IPS DF 6.9 (cell line): ENCODE results near the gene TEC.
A peak's percentile ranks its signal among the peaks of the same experiment; 100 is the strongest.
"Not testable (repeated sequence)": the region's sequence is repeated elsewhere in the genome, so short reads cannot be mapped to it uniquely, and the experiment has no call there.

ENCODE experiments used
- DNase-seq: peaks from one replicate; pipeline ENCODE4 v3.0.0-alpha.2; 2013; ENCODE audit warnings: low read depth, low spot score
- H3K27ac ChIP-seq: one replicate; pipeline ENCODE4 v1.5.1; 2013; ENCODE audit warnings: low read length, control low read depth
- H3K27me3 ChIP-seq: 2 replicates; pipeline ENCODE4 v1.6.1; 2013; ENCODE audit warnings: mild to moderate bottlenecking, low read length; ENCODE audit not compliant: control insufficient read depth, insufficient read depth
- H3K36me3 ChIP-seq: 2 replicates; pipeline ENCODE4 v1.6.1; 2013; ENCODE audit warnings: low read length; ENCODE audit not compliant: control insufficient read depth, insufficient read depth
- H3K4me1 ChIP-seq: 2 replicates; pipeline ENCODE4 v1.6.1; 2013; ENCODE audit warnings: low read length; ENCODE audit not compliant: control insufficient read depth, insufficient read depth
- H3K4me3 ChIP-seq: 2 replicates; pipeline ENCODE4 v1.5.1; 2013; ENCODE audit warnings: mild to moderate bottlenecking, low read length
- H3K9me3 ChIP-seq: 2 replicates; pipeline ENCODE4 v1.6.1; 2013; ENCODE audit warnings: low read length, inconsistent platforms; ENCODE audit not compliant: control insufficient read depth, insufficient read depth
- WGBS: extraction: QIAGEN DNeasy Blood & Tissue Kit; methylation state at CpG from one replicate; pipeline ENCODE4 v1.1.7; 2013; ENCODE audit warnings: mixed read lengths, missing lambda C conversion rate; ENCODE audit not compliant: insufficient read length, insufficient coverage; 5-methylcytosine and 5-hydroxymethylcytosine counted together

TEC gene

DNA sequence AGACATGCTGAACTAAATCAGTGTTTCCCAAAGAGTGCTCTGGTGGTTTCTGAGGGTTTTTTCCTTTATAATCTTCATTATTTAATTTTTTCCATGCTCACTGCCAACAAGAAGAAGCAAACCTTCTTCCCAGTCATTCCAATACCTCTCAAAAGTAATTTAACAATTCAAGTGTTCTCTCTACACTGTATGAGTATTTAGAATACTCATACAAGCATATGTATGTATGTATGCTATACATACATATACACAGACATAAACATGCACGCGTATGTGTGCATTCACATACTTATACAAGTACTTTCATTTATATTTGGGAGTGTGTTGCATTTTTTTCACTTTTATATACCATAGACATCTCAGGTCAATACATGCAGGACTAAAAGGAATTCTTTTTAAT, 81.2 kb downstream of the TEC start:
- H3K4me3 ChIP-seq: no peak overlapping the region
- no peak for DNase-seq
- H3K36me3 ChIP-seq: no peaks in the 10 kb centered on the region
- WGBS: no CpG with 5 or more reads among the region's 2 CpGs
- H3K27me3 ChIP-seq: no peaks in the 10 kb centered on the region
- no peaks in the 10 kb centered on the region for H3K9me3 ChIP-seq
- H3K4me1 ChIP-seq: 0 out of 2 replicates have a peak, but pooled peaks cover under 1% of the 10 kb centered on the region
- H3K27ac ChIP-seq: no peak overlapping the region

DNA sequence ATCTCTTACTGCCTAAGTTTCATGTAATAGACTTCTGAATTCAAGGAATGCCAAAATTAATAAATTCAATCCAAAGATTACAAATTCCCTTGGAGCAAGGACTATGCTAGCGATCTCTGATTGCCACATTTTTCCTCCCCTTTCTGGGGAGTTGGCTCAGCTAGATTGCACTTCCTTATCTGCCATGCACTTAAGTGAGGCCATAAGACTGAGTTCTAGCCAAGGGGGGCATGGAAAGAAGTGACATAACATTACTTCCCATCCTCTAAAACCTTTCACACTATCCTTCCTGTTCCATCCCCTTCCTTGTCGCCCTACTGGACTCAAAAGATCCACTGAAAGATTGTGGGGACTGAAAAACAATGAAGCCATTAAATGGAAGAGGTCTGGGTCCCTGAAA, 81.8 kb downstream of the TEC start:
- Histone ChIP-seq H3K9me3 (no peaks in the 10 kb centered on the region), H3K27me3 (no peaks in the 10 kb centered on the region), H3K4me3 (no peak overlapping the region), H3K4me1 (peaks cover 4% of the 10 kb centered on the region; the same call in 1 of the 2 replicates), H3K36me3 (no peaks in the 10 kb centered on the region), H3K27ac (no peak overlapping the region)
- no peak for DNase-seq
- no CpG with 5 or more reads among the region's 2 CpGs for WGBS

DNA sequence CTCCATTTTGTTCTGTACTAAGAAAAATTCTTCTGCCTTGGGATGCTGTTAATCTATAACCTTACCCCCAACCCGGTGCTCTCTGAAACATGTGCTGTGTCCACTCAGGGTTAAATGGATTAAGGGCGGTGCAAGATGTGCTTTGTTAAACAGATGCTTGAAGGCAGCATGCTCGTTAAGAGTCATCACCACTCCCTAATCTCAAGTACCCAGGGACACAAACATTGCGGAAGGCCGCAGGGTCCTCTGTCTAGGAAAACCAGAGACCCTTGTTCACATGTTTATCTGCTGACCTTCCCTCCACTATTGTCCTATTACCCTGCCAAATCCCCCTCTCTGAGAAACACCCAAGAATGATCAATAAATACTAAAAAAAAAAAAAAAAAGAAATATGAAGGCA, 82.6 kb downstream of the TEC start:
- H3K9me3 ChIP-seq, H3K4me3 ChIP-seq, H3K27ac ChIP-seq, DNase-seq, H3K36me3 ChIP-seq, H3K27me3 ChIP-seq, H3K4me1 ChIP-seq: not testable (repeated sequence)
- WGBS: no CpG with 5 or more reads among the region's 5 CpGs

DNA sequence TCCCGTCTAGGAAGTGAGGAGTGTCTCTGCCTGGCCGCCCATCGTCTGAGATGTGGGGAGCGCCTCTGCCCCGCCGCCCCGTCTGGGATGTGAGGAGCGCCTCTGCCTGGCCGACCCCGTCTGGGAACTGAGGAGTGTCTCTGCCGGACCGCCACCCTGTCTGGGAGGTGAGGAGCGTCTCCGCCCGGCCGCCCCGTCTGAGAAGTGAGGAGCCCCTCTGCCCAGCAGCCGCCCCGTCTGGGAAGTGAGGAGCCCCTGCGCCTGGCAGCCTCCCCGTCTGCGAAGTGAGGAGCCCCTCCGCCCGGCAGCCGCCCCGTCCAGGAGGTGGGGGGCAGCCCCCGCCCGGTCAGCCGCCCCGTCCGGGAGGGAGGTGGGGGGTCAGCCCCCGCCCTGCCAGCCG, 83.2 kb downstream of the TEC start:
- not testable (repeated sequence) for H3K27me3 ChIP-seq, H3K4me1 ChIP-seq, H3K27ac ChIP-seq, H3K4me3 ChIP-seq, H3K9me3 ChIP-seq, H3K36me3 ChIP-seq, DNase-seq
- WGBS: no CpG with 5 or more reads among the region's 33 CpGs

DNA sequence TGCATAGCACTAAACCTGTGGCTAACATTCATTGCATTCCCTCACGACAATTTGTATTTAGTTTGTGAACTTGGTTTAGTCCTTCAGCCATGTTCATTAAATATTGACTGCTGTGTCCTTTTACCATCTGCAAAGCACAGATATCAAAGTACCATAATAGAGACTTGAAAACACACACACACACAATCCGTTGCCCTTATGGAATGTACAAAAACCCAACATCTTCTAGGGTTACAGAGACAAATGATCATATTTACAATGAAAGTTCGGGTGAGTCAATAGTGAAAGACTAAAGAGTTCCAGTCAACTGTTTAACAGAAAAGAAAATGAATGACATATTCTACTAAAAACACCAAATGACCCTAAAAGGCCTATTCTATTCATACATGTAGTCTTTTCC, 84.8 kb downstream of the TEC start:
- Histone ChIP-seq H3K27me3 (no peaks in the 10 kb centered on the region), H3K4me3 (no peak overlapping the region), H3K4me1 (peaks cover 4% of the 10 kb centered on the region; the same call in 1 of the 2 replicates), H3K36me3 (no peaks in the 10 kb centered on the region), H3K9me3 (no peaks in the 10 kb centered on the region), H3K27ac (no peak overlapping the region)
- DNase-seq: no peak
- WGBS: no CpG with 5 or more reads among the region's 3 CpGs

DNA sequence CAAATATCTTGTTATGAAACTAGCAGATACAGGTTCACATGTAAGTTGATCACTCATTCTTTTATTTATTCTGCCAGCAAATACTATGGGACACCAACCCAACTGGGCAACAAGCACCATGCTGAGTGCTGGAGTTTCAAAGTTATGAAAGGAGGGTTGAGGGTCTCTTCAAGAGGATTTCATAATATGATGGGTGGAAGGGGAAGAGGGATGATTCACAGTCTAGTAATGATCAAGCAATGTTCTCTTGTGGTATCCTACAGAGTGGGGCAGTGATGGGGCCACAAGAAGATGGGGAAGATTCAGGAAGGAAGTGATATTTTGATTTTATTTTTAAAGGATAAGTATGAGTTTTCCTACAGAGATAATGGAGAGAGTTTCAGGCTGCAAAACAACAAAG, 89.4 kb downstream of the TEC start:
- no peaks in the 10 kb centered on the region for H3K36me3 ChIP-seq
- H3K27ac ChIP-seq: no peak overlapping the region
- no peaks in the 10 kb centered on the region for H3K9me3 ChIP-seq
- no peaks in the 10 kb centered on the region for H3K27me3 ChIP-seq
- peaks cover 4% of the 10 kb centered on the region; the same call in 1 of the 2 replicates for H3K4me1 ChIP-seq
- DNase-seq: no peak
- H3K4me3 ChIP-seq: no peak overlapping the region

- WGBS: no CpG with 5 or more reads among the region's 4 CpGs
Observed at GRCh38 chr4:48178931-48179330, 90.7 kb downstream of the TEC start.

DNA sequence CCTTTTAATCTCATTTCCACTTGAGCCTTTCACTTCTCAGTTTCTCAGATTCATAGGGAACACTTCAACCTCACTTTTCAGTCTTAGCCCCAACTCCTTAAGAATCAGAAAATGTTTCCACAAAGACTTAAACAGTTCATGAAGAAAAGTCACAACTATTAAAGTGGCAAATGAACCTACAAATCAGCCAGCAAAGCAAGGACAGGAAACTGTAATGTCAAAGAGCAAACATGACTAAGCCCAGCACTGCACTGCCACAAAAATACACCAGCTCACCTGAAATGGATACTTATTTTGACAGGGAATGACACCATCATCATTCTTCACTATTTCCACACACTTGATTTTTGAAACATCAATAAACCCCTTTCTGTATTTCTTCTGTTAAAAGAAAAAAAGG, 93.8 kb downstream of the TEC start:
- H3K36me3 ChIP-seq: no peaks in the 10 kb centered on the region
- H3K27me3 ChIP-seq: no peaks in the 10 kb centered on the region
- no peak overlapping the region for H3K27ac ChIP-seq
- DNase-seq: no peak
- H3K4me1 ChIP-seq: no peaks in the 10 kb centered on the region; the same call in 1 of the 2 replicates
- H3K9me3 ChIP-seq: no peaks in the 10 kb centered on the region
- no peak overlapping the region for H3K4me3 ChIP-seq

More at GRCh38 chr4:48178931-48179330, 90.7 kb downstream of the TEC start:
- no peak for DNase-seq
- H3K4me1 ChIP-seq: peaks cover 4% of the 10 kb centered on the region; the same call in 1 of the 2 replicates
- H3K27ac ChIP-seq: no peak overlapping the region
- no peaks in the 10 kb centered on the region for H3K27me3 ChIP-seq
- no peak overlapping the region for H3K4me3 ChIP-seq
- H3K36me3 ChIP-seq: no peaks in the 10 kb centered on the region
- no peaks in the 10 kb centered on the region for H3K9me3 ChIP-seq

GRCh38 chr4:48175328-48175727, 94.3 kb downstream of the TEC start:
- Histone ChIP-seq H3K4me3 (no peak overlapping the region), H3K27ac (no peak overlapping the region), H3K9me3 (no peaks in the 10 kb centered on the region), H3K36me3 (no peaks in the 10 kb centered on the region), H3K4me1 (no peaks in the 10 kb centered on the region; the same call in 1 of the 2 replicates), H3K27me3 (no peaks in the 10 kb centered on the region)
- peak; percentile 58 for DNase-seq
- no CpG with 5 or more reads among the region's 7 CpGs for WGBS

DNA sequence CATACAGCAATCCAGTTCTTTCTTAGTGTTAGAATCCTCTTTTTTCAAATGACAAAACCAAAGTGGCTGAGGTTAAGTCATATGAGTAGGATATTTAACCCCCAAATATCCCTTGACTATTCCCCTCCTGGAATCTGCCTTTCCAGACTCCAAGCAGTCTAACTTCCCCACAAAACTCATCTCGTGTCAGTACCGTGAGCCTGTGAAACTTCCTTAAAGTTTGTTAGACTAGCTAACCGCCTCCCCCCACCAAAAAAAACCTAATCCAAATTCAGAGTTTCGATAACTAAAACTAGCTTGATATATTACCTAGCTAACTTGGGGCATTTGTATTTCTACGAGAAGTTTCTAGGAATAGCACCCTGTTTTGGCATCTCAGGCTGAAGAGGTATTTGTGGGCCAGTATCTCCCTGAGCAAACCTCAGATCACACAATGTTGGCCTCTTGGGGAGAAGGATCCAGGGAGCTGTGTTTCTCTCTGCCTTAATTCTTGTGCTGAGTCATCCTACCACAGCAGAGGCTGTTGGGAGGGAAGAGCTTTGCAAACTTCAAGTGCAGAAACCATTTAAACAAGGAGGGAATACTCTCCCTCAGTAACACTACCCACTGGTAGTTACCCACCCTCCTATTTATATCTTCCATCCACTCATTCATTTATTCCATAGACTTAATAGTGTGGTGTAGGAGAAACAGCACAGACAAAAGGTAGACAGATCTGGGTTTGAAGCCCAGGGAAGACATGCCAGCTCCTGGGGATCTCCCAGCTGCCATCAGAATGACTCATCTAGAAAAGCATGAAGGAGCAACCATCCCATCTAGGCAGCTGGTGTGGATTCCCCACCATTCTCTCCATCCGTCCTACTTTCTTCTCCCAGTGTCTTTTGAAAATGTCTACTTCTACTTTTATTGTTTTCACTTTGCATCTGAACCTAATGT, 96.3 kb downstream of the TEC start:
- no CpG with 5 or more reads among the region's 6 CpGs for WGBS
- H3K27me3 ChIP-seq: no peaks in the 10 kb centered on the region
- DNase-seq: no peak
- H3K9me3 ChIP-seq: no peaks in the 10 kb centered on the region
- no peaks in the 10 kb centered on the region; the same call in 1 of the 2 replicates for H3K4me1 ChIP-seq
- H3K27ac ChIP-seq: no peak overlapping the region
- no peaks in the 10 kb centered on the region for H3K36me3 ChIP-seq
- H3K4me3 ChIP-seq: no peak overlapping the region

- no peak overlapping the region for H3K27ac ChIP-seq
- WGBS: no CpG with 5 or more reads among the region's 4 CpGs
- H3K4me3 ChIP-seq: no peak overlapping the region
- no peak for DNase-seq
- H3K9me3 ChIP-seq: no peaks in the 10 kb centered on the region
- no peaks in the 10 kb centered on the region for H3K27me3 ChIP-seq
- H3K36me3 ChIP-seq: no peaks in the 10 kb centered on the region
- no peaks in the 10 kb centered on the region; the same call in 1 of the 2 replicates for H3K4me1 ChIP-seq
Observed at GRCh38 chr4:48172651-48173050, 97.0 kb downstream of the TEC start.
